ENCODE measurements around the gene KCTD2. TPM values are rescaled to one million over a fixed set of nuclear protein-coding genes. Genes with fewer than 3 reads are reported as not detected.

Gene KCTD2
- total and polyA plus RNA-seq, 2 of the 13 experiments (the other 11 are each of a cell fraction or from before 2014, with no cell fraction given): 28.3 to 32.6 TPM

DNA sequence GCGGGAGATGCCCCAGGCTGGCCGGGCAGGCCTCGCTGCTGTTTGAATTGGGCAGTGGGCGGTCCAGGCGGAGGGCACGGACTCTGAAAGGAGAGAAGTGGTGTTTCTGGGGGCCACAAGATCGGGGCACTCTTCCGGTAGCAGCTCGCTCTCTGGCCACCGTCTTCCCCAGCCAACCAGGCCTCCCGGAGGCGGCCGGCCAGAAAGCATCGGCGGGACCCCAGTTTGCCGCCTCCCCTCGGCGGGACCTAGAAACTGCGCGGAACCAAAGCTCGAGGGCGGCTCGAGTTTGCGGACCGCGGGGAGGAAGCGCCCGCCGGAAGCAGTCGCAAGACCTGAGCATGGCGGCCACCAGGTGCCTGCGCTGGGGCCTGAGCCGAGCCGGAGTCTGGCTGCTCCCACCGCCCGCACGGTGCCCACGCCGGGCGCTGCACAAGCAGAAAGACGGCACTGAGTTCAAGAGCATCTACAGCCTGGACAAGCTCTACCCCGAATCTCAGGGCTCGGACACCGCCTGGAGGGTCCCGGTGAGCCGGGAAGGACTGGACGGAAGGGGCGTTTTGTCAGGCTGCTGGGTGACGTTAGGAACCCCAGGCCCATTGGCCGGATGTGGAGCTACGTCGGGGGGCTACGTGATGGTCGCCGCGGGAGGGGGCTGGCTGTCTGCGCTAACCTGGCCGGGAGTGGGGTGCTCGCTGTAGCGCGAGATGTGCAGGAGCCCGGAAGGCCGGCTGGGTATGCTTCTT lies 34.5 kb upstream of the KCTD2 start, which contains the start of gene MRPL58 (continued):
- TF ChIP-seq MTERF4 (CRISPR knock-in tag; IDR thresholded peaks at IDR 0.05): no peak; the same call in 1 of the 2 replicates
- peak; percentile 87 for TF ChIP-seq ZC3H4 (CRISPR knock-in tag; IDR thresholded peaks at IDR 0.05; ENCODE audit: borderline replicate concordance)
- TF ChIP-seq ZNF598 (CRISPR knock-in tag; IDR thresholded peaks at IDR 0.05; ENCODE audit: borderline replicate concordance): no peak; the same call in 1 of the 2 replicates
- TF ChIP-seq KAT8 (CRISPR knock-in tag; IDR thresholded peaks at IDR 0.05): peak; percentile 100
- TF ChIP-seq TOPORS (CRISPR knock-in tag; IDR thresholded peaks at IDR 0.05): no peak
- TF ChIP-seq ZNF225 (CRISPR knock-in tag; IDR thresholded peaks at IDR 0.05): peak; percentile 95
- TF ChIP-seq ZFP37 (CRISPR knock-in tag; IDR thresholded peaks at IDR 0.05; ENCODE audit: borderline replicate concordance): no peak; the same call in 1 of the 2 replicates
- peak; percentile 77 for TF ChIP-seq MIER2 (CRISPR knock-in tag; IDR thresholded peaks at IDR 0.05)
- TF ChIP-seq CAMTA2 (CRISPR knock-in tag; IDR thresholded peaks at IDR 0.05; ENCODE audit: borderline replicate concordance): peak; percentile 91; the same call in 1 of the 2 replicates
- TF ChIP-seq ZNF251 (CRISPR knock-in tag; IDR thresholded peaks at IDR 0.05): 0 out of 2 replicates have a peak, but pooled peaks have one; percentile 20
- TF ChIP-seq KIAA2018 (CRISPR knock-in tag; IDR thresholded peaks at IDR 0.05; ENCODE audit: borderline replicate concordance): peak; percentile 65; the same call in 1 of the 2 replicates
- peak; percentile 90; the same call in 1 of the 2 replicates for TF ChIP-seq ZNF850 (CRISPR knock-in tag; conservative IDR thresholded peaks at IDR 0.05)
- TF ChIP-seq ELF3 (CRISPR knock-in tag; IDR thresholded peaks at IDR 0.05): peak; percentile 89
- peak; percentile 65 for TF ChIP-seq SP2 (CRISPR knock-in tag; IDR thresholded peaks at IDR 0.05)
- TF ChIP-seq ZNF136 (CRISPR knock-in tag; IDR thresholded peaks at IDR 0.05; ENCODE audit: low read depth): no peak
- peak; percentile 98 for TF ChIP-seq YY1 (IDR thresholded peaks at IDR 0.05; ENCODE audit: insufficient read depth, insufficient replicate concordance, low read depth, low read length)
- 0 out of 2 replicates have a peak, but pooled peaks have one; percentile 72 for TF ChIP-seq REL (CRISPR knock-in tag; conservative IDR thresholded peaks at IDR 0.05)
- TF ChIP-seq ZNF331 (CRISPR knock-in tag; IDR thresholded peaks at IDR 0.05): peak; percentile 97
- 0 out of 2 replicates have a peak, but pooled peaks have one; percentile 74 for TF ChIP-seq ZFP36L2 (CRISPR knock-in tag; IDR thresholded peaks at IDR 0.05)
- peak; percentile 74; the same call in 1 of the 2 replicates for TF ChIP-seq SP140L (CRISPR knock-in tag; IDR thresholded peaks at IDR 0.05; ENCODE audit: borderline replicate concordance)
- TF ChIP-seq ZNF629 (CRISPR knock-in tag; conservative IDR thresholded peaks at IDR 0.05): peak; percentile 30; the same call in 1 of the 2 replicates

Data from HepG2 (cell line).